ENCODE measurements around the gene CEP128.

CEP128 gene

DNA sequence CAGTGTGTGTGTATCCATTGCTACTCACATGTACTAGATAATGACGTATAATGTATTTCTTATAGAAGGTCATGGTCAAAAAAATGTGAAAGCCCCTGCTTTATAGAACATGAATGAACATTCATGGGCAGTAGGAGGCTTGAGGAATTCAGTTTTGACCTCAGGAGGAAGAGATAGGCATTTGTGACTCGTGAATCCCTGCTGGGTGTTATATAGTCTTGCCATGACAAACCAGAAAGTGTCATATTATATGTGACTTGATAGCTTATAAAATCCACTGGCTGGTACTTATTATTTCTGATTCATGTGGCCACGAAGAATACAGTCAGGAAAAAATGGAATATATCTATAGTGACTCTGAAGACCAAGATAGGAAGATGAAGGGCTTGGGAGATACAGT lies 287.6 kb downstream of the CEP128 start:
- Histone ChIP-seq H3K9me3 (ENCODE audit: insufficient read depth, low read length, severe bottlenecking) (peaks cover 6% of the 10 kb centered on the region), H3K79me2 (ENCODE audit: insufficient read depth, low read length) (no peaks in the 10 kb centered on the region), H3K36me3 (ENCODE audit: insufficient read depth, low read length) (0 out of 2 replicates have a peak, but pooled peaks cover 6% of the 10 kb centered on the region), H3K4me3 (ENCODE audit: low read depth in 1 of 2, low read length in 2 of 2) (no peak overlapping the region), H3K4me1 (ENCODE audit: insufficient read depth, low read length) (peaks cover 9% of the 10 kb centered on the region), H3K9ac (ENCODE audit: low read depth, low read length) (no peak overlapping the region), H2AFZ (ENCODE audit: low read depth, low read length) (no peak overlapping the region), H3K4me2 (ENCODE audit: insufficient read depth, low read length) (no peak overlapping the region), H3K27me3 (ENCODE audit: insufficient read depth, low read length, poor library complexity) (no peaks in the 10 kb centered on the region), H4K20me1 (ENCODE audit: insufficient read depth, low read length) (no peaks in the 10 kb centered on the region), H3K27ac (ENCODE audit: low read length) (no peak overlapping the region)
- ATAC-seq (ENCODE audit: insufficient read depth, low read depth) = no peak
- no peak for DNase-seq
- TF ChIP-seq, protein P1, sequence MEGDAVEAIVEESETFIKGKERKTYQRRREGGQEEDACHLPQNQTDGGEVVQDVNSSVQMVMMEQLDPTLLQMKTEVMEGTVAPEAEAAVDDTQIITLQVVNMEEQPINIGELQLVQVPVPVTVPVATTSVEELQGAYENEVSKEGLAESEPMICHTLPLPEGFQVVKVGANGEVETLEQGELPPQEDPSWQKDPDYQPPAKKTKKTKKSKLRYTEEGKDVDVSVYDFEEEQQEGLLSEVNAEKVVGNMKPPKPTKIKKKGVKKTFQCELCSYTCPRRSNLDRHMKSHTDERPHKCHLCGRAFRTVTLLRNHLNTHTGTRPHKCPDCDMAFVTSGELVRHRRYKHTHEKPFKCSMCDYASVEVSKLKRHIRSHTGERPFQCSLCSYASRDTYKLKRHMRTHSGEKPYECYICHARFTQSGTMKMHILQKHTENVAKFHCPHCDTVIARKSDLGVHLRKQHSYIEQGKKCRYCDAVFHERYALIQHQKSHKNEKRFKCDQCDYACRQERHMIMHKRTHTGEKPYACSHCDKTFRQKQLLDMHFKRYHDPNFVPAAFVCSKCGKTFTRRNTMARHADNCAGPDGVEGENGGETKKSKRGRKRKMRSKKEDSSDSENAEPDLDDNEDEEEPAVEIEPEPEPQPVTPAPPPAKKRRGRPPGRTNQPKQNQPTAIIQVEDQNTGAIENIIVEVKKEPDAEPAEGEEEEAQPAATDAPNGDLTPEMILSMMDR (IDR thresholded peaks at IDR 0.05; ENCODE audit: borderline replicate concordance, extremely low read depth, low read length, poor library complexity, severe bottlenecking) = no peak
- TF ChIP-seq EZH2 (IDR thresholded peaks at IDR 0.05; ENCODE audit: borderline replicate concordance, low read depth, low read length, severe bottlenecking) = no peak

DNA sequence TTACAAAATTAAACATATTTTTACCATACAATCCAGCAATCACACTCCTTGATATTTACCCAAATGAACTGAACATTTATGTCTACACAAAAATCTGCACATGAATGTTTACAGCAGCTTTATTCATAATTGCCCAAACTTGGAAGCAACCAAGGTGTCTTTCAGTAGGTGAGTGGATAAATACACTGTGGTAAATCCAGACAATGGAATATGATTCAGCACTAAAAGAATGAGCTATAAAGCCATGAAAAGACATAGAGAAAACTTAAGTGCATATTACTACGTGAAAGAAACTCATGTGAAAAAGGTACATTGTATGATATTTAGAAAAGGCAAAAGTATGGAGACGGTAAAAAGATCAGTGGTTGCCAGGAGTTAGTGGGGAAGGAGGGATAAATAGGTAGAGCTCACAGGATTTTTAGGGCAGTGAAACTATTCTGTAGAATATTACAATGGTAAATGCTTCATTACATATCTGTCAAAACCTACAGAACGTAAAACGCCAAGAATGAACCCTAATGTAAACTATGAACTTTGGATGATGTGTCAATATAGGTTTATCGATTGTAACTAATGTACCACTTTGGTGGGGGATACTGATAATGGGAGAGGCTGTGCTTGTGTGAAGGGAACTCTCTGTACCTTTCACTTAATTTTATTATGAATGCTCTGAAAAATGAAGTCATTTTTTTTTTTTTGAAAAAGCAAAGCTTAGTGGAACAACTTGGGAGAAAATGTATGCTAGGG lies 295.7 kb downstream of the CEP128 start:
- ATAC-seq (ENCODE audit: insufficient read depth, low read depth) (no peak), DNase-seq (no peak)
- H2AFZ ChIP-seq (ENCODE audit: low read depth, low read length) = no peak overlapping the region
- H3K27me3 ChIP-seq (ENCODE audit: insufficient read depth, low read length, poor library complexity) = no peaks in the 10 kb centered on the region
- H3K79me2 ChIP-seq (ENCODE audit: insufficient read depth, low read length) = no peaks in the 10 kb centered on the region
- no peak for TF ChIP-seq EZH2 (IDR thresholded peaks at IDR 0.05; ENCODE audit: borderline replicate concordance, low read depth, low read length, severe bottlenecking)
- TF ChIP-seq, protein P1 (IDR thresholded peaks at IDR 0.05; ENCODE audit: borderline replicate concordance, extremely low read depth, low read length, poor library complexity, severe bottlenecking) = no peak
- peaks cover 16% of the 10 kb centered on the region for H3K36me3 ChIP-seq (ENCODE audit: insufficient read depth, low read length)
- H3K9me3 ChIP-seq (ENCODE audit: insufficient read depth, low read length, severe bottlenecking) = no peaks in the 10 kb centered on the region
- H3K9ac ChIP-seq (ENCODE audit: low read depth, low read length) = no peak overlapping the region
- no peak overlapping the region for H3K4me3 ChIP-seq (ENCODE audit: low read depth in 1 of 2, low read length in 2 of 2)
- no peak overlapping the region for H3K27ac ChIP-seq (ENCODE audit: low read length)
- no peaks in the 10 kb centered on the region for H3K4me1 ChIP-seq (ENCODE audit: insufficient read depth, low read length)
- no peaks in the 10 kb centered on the region for H4K20me1 ChIP-seq (ENCODE audit: insufficient read depth, low read length)
- H3K4me2 ChIP-seq (ENCODE audit: insufficient read depth, low read length) = no peak overlapping the region

DNA sequence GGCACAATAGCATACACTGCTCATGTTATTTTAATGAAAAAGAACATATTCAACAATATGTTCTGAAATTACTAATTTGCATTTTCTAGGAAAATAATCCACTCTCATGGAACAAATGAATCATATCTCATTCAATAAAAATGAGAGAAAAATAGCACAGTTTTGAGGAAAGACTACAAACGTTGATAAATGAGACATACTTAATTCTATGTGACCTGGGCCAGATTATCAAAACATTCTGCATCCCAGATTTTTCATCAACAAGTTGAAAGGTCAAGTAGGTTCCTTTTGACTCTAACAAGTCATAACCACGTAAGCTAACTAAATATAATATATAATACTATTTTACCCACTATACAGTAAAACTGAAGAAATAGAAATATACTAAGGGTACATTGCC lies 296.7 kb downstream of the CEP128 start:
- Histone ChIP-seq H3K4me2 (ENCODE audit: insufficient read depth, low read length) (no peak overlapping the region), H3K9ac (ENCODE audit: low read depth, low read length) (no peak overlapping the region), H3K27me3 (ENCODE audit: insufficient read depth, low read length, poor library complexity) (no peaks in the 10 kb centered on the region), H3K36me3 (ENCODE audit: insufficient read depth, low read length) (peaks cover 16% of the 10 kb centered on the region), H3K27ac (ENCODE audit: low read length) (no peak overlapping the region), H3K9me3 (ENCODE audit: insufficient read depth, low read length, severe bottlenecking) (no peaks in the 10 kb centered on the region), H3K4me3 (ENCODE audit: low read depth in 1 of 2, low read length in 2 of 2) (no peak overlapping the region), H3K4me1 (ENCODE audit: insufficient read depth, low read length) (no peaks in the 10 kb centered on the region), H4K20me1 (ENCODE audit: insufficient read depth, low read length) (no peaks in the 10 kb centered on the region), H2AFZ (ENCODE audit: low read depth, low read length) (no peak overlapping the region), H3K79me2 (ENCODE audit: insufficient read depth, low read length) (no peaks in the 10 kb centered on the region)
- ATAC-seq (ENCODE audit: insufficient read depth, low read depth) (no peak), DNase-seq (no peak)
- no peak for TF ChIP-seq EZH2 (IDR thresholded peaks at IDR 0.05; ENCODE audit: borderline replicate concordance, low read depth, low read length, severe bottlenecking)
- TF ChIP-seq, protein P1 (IDR thresholded peaks at IDR 0.05; ENCODE audit: borderline replicate concordance, extremely low read depth, low read length, poor library complexity, severe bottlenecking) = no peak

Measured in DND-41 (cell line).